Measurements from ENCODE around the gene IHH.

IHH gene

DNA sequence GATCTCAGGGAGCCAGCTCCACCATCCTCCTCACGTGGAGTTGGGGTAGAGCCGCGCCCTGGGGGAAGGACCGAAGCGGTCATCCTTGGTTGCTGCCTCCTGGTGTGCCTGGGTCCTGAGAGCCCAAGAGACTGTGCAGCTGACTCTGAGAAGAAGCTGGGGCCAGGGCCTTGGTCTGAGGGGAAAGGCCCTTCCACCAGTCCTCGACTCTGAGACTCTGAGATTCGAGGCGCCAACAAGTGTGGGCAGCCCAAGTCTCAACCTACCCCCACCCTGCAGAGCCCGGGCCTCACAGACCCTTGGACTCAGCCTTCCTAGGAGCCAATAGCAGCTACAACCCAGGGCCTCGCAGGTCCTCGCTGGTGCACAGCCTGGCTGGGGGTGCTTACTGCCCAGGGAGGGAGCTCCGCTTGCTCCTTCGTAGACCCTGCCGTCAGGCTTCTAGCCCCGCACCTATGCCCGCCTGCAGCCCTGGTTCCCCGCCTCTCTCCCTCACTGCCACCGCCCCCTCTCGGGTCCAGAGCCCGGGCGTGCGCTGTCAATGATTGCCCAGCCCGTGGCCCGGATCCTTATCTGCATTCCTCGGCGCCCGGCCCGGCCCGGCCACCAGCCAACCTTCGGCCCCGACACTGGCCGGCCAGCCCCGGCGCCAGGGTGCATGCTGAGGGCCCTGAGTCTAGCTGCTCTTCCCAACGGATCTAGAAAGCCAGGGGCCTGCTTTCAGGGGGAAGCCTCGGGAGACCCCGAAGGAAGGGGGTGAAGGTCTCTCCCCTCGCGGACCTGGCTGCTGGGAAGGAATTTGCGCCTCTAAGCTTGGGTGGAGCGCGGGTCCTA is 2.0 kb downstream of the IHH start:
- Histone ChIP-seq H3K27ac (ENCODE audit: insufficient read depth, low read length, poor library complexity, severe bottlenecking) (no peak overlapping the region), H3K27me3 (replicated peaks; ENCODE audit: control insufficient read depth, insufficient read depth, low read length, poor library complexity, severe bottlenecking) (peaks cover 68% of the 10 kb centered on the region), H3K4me3 (ENCODE audit: insufficient read depth, low read depth, low read length, poor library complexity, severe bottlenecking) (peak overlapping the region; percentile 35), H3K4me1 (ENCODE audit: control insufficient read depth, insufficient read depth, low read length, poor library complexity, severe bottlenecking) (peaks cover 34% of the 10 kb centered on the region), H3K9me3 (ENCODE audit: control insufficient read depth, low read length) (no peaks in the 10 kb centered on the region), H3K36me3 (ENCODE audit: control insufficient read depth, insufficient read depth, low read length) (no peaks in the 10 kb centered on the region)
- no peak for DNase-seq

DNA sequence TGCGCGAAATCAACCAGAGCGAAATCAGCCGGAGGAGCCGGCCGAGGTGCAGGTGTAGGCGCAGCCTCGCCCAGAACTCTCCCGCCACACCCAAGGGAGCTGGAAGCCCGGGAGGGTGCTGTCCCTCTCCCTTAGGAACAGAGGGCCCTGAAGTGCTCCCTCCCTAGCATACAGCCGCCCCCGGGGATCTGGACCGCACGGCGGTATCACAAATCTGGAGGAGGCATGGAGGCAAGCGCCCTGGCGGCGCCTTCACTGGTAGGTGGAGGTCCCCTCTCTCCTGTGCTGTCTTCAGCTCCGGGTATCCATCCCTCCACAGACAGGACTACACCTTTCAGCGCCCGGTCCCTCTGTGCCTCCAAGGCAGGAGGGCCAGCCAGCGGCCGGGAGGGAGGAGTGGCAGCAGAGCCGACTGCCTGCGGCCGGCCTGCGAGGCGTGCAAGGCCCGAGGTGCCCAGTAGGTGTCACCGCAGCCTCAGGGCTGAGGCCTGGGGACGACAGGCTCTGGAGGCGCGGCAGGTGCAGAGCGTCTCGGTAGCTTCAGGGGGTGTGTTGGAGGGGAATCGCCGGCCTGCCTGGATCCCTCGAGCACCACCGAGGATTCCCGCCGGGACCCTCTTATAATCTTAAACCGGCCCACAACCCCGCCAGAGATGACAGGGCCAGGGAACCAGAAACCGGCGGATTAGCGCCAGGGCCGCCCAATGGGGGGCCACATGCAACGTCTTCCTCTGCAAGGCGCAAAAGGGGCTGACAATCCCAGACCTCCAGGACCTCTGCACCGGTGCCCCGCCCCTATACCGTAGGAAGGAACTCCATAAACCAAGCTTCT is 2.8 kb downstream of the IHH start:
- no peaks in the 10 kb centered on the region for H3K9me3 ChIP-seq (ENCODE audit: control insufficient read depth, low read length)
- DNase-seq: peak; percentile 47 to 62 (median 53)
- peaks cover 34% of the 10 kb centered on the region for H3K4me1 ChIP-seq (ENCODE audit: control insufficient read depth, insufficient read depth, low read length, poor library complexity, severe bottlenecking)
- peaks cover 68% of the 10 kb centered on the region for H3K27me3 ChIP-seq (replicated peaks; ENCODE audit: control insufficient read depth, insufficient read depth, low read length, poor library complexity, severe bottlenecking)
- H3K4me3 ChIP-seq (ENCODE audit: insufficient read depth, low read depth, low read length, poor library complexity, severe bottlenecking): peak overlapping the region; percentile 35
- no peak overlapping the region for H3K27ac ChIP-seq (ENCODE audit: insufficient read depth, low read length, poor library complexity, severe bottlenecking)
- no peaks in the 10 kb centered on the region for H3K36me3 ChIP-seq (ENCODE audit: control insufficient read depth, insufficient read depth, low read length)

DNA sequence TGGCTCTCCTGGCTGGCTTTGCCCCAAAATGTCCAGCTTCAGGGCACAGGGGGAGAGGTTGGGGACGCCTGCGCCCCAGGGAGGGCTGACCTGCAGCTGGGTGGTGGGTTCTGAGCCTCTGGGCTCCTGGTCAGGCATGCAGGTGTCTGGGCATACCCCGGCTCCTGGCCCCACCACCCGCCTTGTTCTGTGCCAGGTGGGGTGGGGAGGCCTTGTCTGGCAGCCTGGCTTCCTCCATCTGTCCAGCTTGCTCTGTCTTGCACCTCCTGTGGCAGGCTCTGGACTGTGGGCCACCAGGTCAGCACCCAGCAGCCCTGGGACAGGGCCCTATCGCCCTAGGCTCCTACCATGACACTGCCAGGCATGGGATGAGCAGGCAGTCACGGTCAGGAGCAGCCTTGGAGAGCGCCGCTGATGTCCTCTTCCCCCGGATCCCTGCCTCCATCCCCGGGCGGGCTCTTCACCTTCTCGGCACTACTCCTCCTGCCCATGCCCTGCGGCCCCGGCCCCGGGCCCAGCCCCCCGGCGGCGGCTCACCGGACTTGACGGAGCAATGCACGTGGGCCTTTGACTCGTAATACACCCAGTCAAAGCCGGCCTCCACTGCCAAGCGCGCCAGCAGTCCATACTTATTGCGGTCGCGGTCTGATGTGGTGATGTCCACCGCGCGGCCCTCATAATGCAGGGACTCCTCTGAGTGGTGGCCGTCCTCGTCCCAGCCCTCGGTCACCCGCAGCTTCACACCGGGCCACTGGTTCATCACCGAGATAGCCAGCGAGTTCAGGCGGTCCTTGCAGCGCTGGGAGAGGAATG is 3.6 kb downstream of the IHH start:
- H3K27me3 ChIP-seq (replicated peaks; ENCODE audit: control insufficient read depth, insufficient read depth, low read length, poor library complexity, severe bottlenecking): peaks cover 61% of the 10 kb centered on the region
- no peak overlapping the region for H3K4me3 ChIP-seq (ENCODE audit: insufficient read depth, low read depth, low read length, poor library complexity, severe bottlenecking)
- H3K27ac ChIP-seq (ENCODE audit: insufficient read depth, low read length, poor library complexity, severe bottlenecking): no peak overlapping the region

DNA sequence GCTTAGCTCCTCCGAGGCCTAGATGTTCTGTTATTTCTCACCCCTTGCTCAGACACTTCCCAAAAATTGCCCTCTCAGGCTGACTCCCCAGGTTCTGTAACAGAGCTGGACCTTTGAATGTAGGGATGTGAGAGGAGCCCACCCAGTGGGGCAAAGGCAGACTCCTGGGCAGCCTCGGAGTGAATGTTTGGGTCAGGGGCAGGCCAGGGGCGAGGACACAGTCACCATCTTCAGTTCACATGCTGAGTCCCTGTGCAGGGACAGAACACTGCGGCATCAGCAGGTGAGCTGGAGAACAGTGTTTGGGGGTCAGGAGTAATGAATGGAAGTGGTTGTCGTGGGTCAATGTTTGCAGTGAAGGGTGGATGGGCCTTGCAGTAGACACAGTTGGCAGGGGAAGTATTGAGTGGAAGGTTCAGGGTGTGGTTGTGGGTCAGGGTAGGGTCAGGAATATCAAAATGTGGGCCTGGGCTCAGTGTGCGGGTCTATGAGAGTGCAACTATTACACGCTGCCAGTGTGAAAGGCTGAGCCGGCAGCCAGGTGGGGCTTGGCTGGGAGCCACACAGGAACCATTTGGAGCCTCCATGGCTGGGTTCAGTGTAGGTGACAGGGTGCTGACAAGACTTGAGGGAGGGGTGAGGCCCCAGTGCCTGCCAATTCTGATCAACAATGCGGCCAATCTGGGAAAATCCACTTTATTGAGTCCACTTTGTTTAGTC is 4.4 kb downstream of the IHH start:
- Histone ChIP-seq H3K36me3 (ENCODE audit: control insufficient read depth, insufficient read depth, low read length) (no peaks in the 10 kb centered on the region), H3K4me1 (ENCODE audit: control insufficient read depth, insufficient read depth, low read length, poor library complexity, severe bottlenecking) (peaks cover 34% of the 10 kb centered on the region), H3K9me3 (ENCODE audit: control insufficient read depth, low read length) (no peaks in the 10 kb centered on the region), H3K4me3 (ENCODE audit: insufficient read depth, low read depth, low read length, poor library complexity, severe bottlenecking) (no peak overlapping the region), H3K27me3 (replicated peaks; ENCODE audit: control insufficient read depth, insufficient read depth, low read length, poor library complexity, severe bottlenecking) (peaks cover 54% of the 10 kb centered on the region), H3K27ac (ENCODE audit: insufficient read depth, low read length, poor library complexity, severe bottlenecking) (no peak overlapping the region)
- DNase-seq: no peak

More for the DNA sequence above, 3.6 kb downstream of the IHH start:
- Histone ChIP-seq H3K4me1 (ENCODE audit: control insufficient read depth, insufficient read depth, low read length, poor library complexity, severe bottlenecking) (peaks cover 34% of the 10 kb centered on the region), H3K9me3 (ENCODE audit: control insufficient read depth, low read length) (no peaks in the 10 kb centered on the region), H3K36me3 (ENCODE audit: control insufficient read depth, insufficient read depth, low read length) (no peaks in the 10 kb centered on the region)
- no peak for DNase-seq

DNA sequence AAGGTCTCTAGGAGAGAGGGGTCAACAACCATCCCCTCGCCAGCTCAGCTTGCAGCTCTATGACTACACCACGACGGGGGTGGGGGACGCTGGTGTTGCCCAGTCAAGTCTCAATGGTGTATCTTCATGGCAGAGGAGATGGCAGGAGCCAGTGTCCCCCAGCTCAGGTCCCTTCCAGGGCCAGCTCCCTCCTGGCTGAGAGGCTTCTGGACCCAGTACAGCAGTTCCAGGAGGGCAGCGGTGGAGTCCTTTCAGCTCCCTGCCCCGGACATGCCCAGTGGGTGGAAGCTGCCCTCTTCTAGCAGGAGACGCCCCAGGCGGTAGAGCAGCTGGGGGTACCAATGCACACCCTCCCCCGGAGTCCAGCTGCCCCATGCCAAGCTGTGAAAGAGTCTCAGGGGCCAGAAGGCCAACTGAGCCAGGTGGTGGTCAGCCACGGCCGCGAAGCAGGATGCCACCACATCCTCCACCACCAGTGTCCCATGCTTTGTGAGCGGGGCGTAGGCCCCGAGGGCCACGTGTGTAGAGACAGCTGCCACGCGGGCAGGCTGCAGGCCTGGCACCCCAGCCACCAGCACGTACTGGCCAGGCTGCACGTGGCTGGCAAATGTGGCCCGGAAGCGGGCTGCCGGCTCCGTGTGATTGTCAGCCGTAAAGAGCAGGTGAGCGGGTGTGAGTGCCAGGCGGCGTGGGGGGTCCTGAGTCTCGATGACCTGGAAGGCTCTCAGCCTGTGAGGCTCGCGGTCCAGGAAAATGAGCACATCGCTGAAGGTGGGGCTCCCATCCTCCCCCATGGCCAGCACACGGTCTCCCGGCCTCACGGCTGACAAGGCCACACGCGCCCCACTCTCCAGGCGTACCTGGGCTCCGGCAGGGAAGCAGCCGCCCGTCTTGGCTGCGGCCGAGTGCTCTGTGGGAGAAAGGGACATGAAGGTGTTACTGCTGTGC is 5.5 kb downstream of the IHH start:
- no peaks in the 10 kb centered on the region for H3K9me3 ChIP-seq (ENCODE audit: control insufficient read depth, low read length)
- H3K36me3 ChIP-seq (ENCODE audit: control insufficient read depth, insufficient read depth, low read length): no peaks in the 10 kb centered on the region
- no peak overlapping the region for H3K27ac ChIP-seq (ENCODE audit: insufficient read depth, low read length, poor library complexity, severe bottlenecking)
- H3K4me1 ChIP-seq (ENCODE audit: control insufficient read depth, insufficient read depth, low read length, poor library complexity, severe bottlenecking): peaks cover 28% of the 10 kb centered on the region
- no peak overlapping the region for H3K4me3 ChIP-seq (ENCODE audit: insufficient read depth, low read depth, low read length, poor library complexity, severe bottlenecking)
- H3K27me3 ChIP-seq (replicated peaks; ENCODE audit: control insufficient read depth, insufficient read depth, low read length, poor library complexity, severe bottlenecking): peaks cover 45% of the 10 kb centered on the region
- DNase-seq: no peak

DNA sequence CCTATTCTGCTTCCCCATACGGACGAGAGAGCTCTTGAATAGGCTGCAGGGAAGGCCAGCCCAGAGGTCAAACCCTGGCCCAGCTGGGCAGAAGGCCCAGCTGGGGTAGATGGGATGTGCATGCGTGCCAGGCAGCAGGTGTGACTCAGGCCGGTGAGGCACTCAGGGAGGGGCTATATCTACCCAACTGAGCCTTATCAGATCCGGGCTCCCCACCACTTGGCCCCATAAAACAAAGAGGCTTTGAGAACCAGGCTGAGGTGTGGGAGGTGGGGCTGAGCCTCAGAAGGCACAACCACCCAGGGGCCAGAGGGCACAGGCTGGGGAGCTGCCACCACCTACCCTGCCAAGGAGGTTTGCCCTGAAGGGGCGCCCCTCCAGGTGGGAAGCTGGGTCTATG is 11.4 kb downstream of the IHH start:
- H3K27me3 ChIP-seq (replicated peaks; ENCODE audit: control insufficient read depth, insufficient read depth, low read length, poor library complexity, severe bottlenecking): no peaks in the 10 kb centered on the region
- H3K4me1 ChIP-seq (ENCODE audit: control insufficient read depth, insufficient read depth, low read length, poor library complexity, severe bottlenecking): no peaks in the 10 kb centered on the region
- DNase-seq: no peak
- H3K27ac ChIP-seq (ENCODE audit: insufficient read depth, low read length, poor library complexity, severe bottlenecking): no peak overlapping the region
- H3K4me3 ChIP-seq (ENCODE audit: insufficient read depth, low read depth, low read length, poor library complexity, severe bottlenecking): no peak overlapping the region
- H3K36me3 ChIP-seq (ENCODE audit: control insufficient read depth, insufficient read depth, low read length): no peaks in the 10 kb centered on the region
- no peaks in the 10 kb centered on the region for H3K9me3 ChIP-seq (ENCODE audit: control insufficient read depth, low read length)

DNA sequence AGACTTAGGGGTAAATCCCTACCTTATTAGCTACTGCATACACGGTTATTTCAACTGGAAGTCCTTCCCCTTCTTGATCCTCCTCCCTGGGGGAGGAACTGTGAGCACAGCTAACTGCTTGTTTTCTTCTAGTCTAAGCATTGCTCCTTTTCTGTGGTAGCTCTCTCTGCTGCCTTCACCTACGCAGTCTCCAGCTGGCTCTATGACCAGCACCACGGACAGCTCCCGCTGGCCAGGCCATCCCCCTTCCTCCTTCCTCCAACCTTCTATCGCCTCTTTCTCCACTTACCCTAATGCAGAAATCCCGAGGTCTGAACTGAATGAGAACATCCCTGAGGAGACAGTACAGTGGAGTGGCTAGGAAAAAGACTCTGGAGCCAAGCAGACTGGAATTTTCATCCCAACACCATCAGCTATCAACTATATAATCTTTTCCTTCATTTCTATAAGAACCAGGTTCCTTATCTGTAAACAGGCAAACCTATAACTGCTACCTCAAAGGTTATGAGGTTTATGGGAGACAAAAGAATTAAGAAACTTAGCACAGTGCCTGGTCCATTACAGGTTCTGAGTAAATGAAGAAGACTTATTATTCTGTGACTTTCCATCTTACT is 14.7 kb downstream of the IHH start:
- Histone ChIP-seq H3K27me3 (replicated peaks; ENCODE audit: control insufficient read depth, insufficient read depth, low read length, poor library complexity, severe bottlenecking) (peaks cover 16% of the 10 kb centered on the region), H3K36me3 (ENCODE audit: control insufficient read depth, insufficient read depth, low read length) (no peaks in the 10 kb centered on the region), H3K4me3 (ENCODE audit: insufficient read depth, low read depth, low read length, poor library complexity, severe bottlenecking) (no peak overlapping the region), H3K27ac (ENCODE audit: insufficient read depth, low read length, poor library complexity, severe bottlenecking) (no peak overlapping the region), H3K9me3 (ENCODE audit: control insufficient read depth, low read length) (no peaks in the 10 kb centered on the region), H3K4me1 (ENCODE audit: control insufficient read depth, insufficient read depth, low read length, poor library complexity, severe bottlenecking) (peaks cover under 1% of the 10 kb centered on the region)
- no peak for DNase-seq

DNA sequence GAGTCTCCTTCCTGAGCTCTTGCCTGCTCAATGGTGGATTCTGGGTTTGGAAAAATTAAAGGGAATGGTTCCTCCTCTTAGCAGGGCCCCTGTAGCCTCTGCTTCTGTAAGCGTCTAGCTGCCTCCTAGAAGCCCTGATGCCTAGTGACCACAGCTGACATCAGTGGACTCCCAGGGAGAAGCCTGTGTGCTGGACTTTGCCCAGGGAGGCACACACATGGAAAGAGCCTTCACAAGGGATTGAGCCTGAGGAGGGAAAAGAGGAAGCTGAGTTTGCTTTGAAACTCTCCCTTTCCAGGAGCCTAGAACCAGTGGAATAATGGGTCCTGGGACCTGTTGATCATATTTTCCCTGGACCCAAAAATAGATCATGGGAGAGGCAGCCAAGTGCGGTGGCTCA is 18.0 kb downstream of the IHH start:
- no peaks in the 10 kb centered on the region for H3K36me3 ChIP-seq (ENCODE audit: control insufficient read depth, insufficient read depth, low read length)
- H3K27ac ChIP-seq (ENCODE audit: insufficient read depth, low read length, poor library complexity, severe bottlenecking): no peak overlapping the region
- DNase-seq: no peak
- H3K4me1 ChIP-seq (ENCODE audit: control insufficient read depth, insufficient read depth, low read length, poor library complexity, severe bottlenecking): peaks cover 4% of the 10 kb centered on the region
- H3K9me3 ChIP-seq (ENCODE audit: control insufficient read depth, low read length): no peaks in the 10 kb centered on the region
- no peak overlapping the region for H3K4me3 ChIP-seq (ENCODE audit: insufficient read depth, low read depth, low read length, poor library complexity, severe bottlenecking)
- H3K27me3 ChIP-seq (replicated peaks; ENCODE audit: control insufficient read depth, insufficient read depth, low read length, poor library complexity, severe bottlenecking): peaks cover 25% of the 10 kb centered on the region
